Measurements from ENCODE around the gene LMTK3.

- TF ChIP-seq, protein P1, sequence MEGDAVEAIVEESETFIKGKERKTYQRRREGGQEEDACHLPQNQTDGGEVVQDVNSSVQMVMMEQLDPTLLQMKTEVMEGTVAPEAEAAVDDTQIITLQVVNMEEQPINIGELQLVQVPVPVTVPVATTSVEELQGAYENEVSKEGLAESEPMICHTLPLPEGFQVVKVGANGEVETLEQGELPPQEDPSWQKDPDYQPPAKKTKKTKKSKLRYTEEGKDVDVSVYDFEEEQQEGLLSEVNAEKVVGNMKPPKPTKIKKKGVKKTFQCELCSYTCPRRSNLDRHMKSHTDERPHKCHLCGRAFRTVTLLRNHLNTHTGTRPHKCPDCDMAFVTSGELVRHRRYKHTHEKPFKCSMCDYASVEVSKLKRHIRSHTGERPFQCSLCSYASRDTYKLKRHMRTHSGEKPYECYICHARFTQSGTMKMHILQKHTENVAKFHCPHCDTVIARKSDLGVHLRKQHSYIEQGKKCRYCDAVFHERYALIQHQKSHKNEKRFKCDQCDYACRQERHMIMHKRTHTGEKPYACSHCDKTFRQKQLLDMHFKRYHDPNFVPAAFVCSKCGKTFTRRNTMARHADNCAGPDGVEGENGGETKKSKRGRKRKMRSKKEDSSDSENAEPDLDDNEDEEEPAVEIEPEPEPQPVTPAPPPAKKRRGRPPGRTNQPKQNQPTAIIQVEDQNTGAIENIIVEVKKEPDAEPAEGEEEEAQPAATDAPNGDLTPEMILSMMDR (conservative IDR thresholded peaks at IDR 0.05 in 1 of 2, IDR thresholded peaks at IDR 0.05 in 1 of 2; ENCODE audit: low read depth in 1 of 2, low read length in 2 of 2): peak; percentile 88 to 95
- no peak for TF ChIP-seq EZH2 (IDR thresholded peaks at IDR 0.05; ENCODE audit: low read length, missing control alignments)
These were observed 21.9 kb downstream of the LMTK3 start for GRCh38 chr19:48489608-48490216.
